ENCODE measurements around the gene SNX24. TPM values are rescaled to one million over a fixed set of nuclear protein-coding genes. Genes with fewer than 3 reads are reported as not detected.

SNX24 gene
- total and polyA plus RNA-seq, 9 of the 15 experiments (the other 6 are each of a cell fraction or from before 2014, with no cell fraction given): 5.3 to 10.1 (median 7.9) TPM

GRCh38 chr5:122942164-122942914 lies 96.9 kb downstream of the SNX24 start (continued):
- TF ChIP-seq ZBTB26 (CRISPR knock-in tag; IDR thresholded peaks at IDR 0.05) (no peak), ARID4B (CRISPR knock-in tag; IDR thresholded peaks at IDR 0.05) (no peak), ESRRB (CRISPR knock-in tag; IDR thresholded peaks at IDR 0.05; ENCODE audit: borderline replicate concordance) (no peak), SFPQ (IDR thresholded peaks at IDR 0.05; ENCODE audit: low read depth, low read length) (no peak), NFIX (CRISPR knock-in tag; IDR thresholded peaks at IDR 0.05; ENCODE audit: low read depth) (no peak), ZBTB34 (CRISPR knock-in tag; IDR thresholded peaks at IDR 0.05) (no peak), ZNF764 (CRISPR knock-in tag; IDR thresholded peaks at IDR 0.05; ENCODE audit: low read depth) (no peak), ARID1B (IDR thresholded peaks at IDR 0.05) (peak; percentile 93), ZEB2 (IDR thresholded peaks at IDR 0.05) (peak; percentile 80), DACH1 (IDR thresholded peaks at IDR 0.05; ENCODE audit: partially characterized antibody) (peak; percentile 43), ELK3 (CRISPR knock-in tag; IDR thresholded peaks at IDR 0.05) (no peak), ZNF280A (IDR thresholded peaks at IDR 0.05; ENCODE audit: low read depth, partially characterized antibody) (no peak), TBP (optimal IDR thresholded peaks at IDR 0.05; ENCODE audit: low read depth, low read length) (no peak), NCOA4 (IDR thresholded peaks at IDR 0.05; ENCODE audit: partially characterized antibody) (no peak), PCBP2 (IDR thresholded peaks at IDR 0.05; ENCODE audit: low read depth, low read length, poor library complexity, severe bottlenecking) (no peak)
